GM18499 (cell line): ENCODE results near the gene DLGAP1.

Experiments used
- ATAC-seq: cut with Tn5 transposase; IDR thresholded peaks from one replicate; pipeline ENCODE4 v1.9.1; 2021; ENCODE audit warnings: moderate number of reproducible peaks; ENCODE audit not compliant: insufficient read depth, unreplicated experiment

Gene DLGAP1

GRCh38 chr18:4248686-4249085 lies 206.4 kb downstream of the DLGAP1 start:
- ATAC-seq = no peak

GRCh38 chr18:4246374-4246773 lies 208.7 kb downstream of the DLGAP1 start:
- no peak for ATAC-seq

GRCh38 chr18:4245456-4245855 lies 209.7 kb downstream of the DLGAP1 start:
- no peak for ATAC-seq

DNA sequence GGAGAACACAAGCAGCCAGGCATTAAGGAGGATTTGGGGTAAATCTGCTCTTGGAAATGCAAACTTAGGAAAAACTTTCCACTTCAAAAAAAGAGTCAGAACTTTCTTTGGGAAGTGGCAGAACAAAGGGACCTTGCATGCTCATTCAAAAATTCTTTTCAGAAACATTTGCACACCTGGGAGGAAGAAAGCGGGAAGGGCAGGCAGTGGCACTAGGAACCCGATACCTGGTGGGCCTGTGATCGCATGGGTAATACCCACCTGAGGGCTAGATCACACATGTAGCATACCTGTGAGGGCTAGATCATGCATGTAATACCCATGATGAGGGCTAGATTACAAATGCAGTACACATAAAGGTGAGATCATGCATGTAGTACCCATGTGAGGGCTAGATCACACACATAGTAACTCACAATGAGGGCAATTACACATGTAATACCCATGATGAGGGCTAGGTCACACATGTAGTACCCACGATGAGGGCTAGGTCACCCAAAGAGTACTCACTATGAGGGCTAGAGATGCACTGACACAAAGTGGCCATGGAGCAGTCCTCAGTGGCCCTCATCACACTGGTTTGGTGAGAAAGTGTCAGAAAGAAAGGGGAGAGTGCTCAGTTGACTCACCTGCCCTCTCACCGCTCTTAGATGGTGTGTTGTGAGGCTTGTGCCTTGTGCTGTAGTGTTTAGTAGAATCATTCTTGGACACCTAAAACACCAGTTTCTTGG lies 212.5 kb downstream of the DLGAP1 start:
- ATAC-seq = no peak

GRCh38 chr18:4241090-4241617 lies 214.0 kb downstream of the DLGAP1 start:
- ATAC-seq = no peak

DNA sequence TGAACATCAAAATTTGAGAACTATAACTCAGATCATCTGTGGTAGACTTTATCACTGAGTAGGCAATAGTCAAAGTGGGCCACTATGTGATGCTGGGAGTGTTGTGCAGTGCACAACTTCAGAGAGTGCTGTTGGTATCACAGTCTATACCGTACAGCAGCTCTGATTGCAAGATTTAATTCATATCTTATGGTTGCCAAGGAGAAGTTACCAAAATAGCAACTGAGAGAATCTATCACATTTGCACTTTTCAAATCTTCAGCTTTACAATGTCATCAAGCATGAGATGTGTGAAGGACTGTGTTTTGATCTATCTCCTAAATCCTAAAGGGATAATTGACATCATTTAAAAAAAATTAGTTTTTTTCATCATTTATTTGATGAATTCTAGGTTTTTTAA lies 216.1 kb downstream of the DLGAP1 start:
- ATAC-seq = no peak

DNA sequence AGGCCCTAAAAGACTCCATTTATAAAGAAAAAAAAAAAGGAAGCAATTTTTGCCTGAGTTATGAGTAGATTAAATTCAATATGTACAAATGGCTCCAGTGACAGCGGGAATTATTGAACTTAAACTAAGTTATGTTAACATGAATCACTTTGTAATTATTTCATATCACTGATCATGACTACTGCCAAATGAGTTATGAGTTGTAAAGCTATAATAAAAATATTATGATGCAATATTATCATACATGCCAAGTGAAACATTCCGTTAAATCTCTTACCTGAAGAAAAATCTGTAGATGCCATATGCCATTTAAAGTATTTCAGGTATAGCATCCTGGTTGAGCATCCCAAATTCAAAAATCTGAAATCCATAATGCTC lies 217.5 kb downstream of the DLGAP1 start:
- ATAC-seq = no peak

DNA sequence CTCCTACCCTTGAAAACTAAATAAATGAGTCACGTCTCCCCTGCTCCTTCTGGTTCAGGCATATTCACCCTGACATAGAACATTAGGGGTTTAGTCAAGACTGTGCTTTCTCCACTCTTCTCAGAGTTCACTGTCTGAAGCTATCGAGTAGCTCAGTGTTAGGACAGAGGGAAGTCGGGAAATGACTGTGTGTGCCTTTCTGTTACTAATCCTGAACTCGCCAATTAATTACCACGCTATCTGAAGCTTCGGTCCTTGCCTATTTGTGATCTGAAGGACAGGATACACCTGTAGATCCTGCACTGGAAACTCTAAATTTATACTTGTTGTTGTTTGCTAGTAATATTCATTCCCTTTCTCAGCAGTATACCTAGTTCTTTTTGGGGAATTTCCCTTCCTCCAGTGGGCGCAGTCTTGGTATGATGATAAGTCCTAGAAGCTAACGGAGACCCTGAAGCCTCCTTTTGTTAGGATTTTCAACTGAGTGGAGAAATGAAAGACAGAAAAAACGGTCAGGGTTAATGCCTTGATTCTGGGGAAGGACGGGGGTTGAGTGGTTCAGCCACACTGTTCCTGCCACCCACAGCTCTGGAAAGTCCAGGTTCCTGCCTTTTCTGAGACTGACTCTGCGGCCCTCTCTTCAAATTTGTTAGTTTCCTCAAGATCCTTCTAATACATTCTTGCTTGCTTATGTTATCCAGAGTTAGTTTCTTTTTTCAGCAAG lies 218.0 kb downstream of the DLGAP1 start:
- ATAC-seq = no peak

GRCh38 chr18:4233468-4233867 lies 221.6 kb downstream of the DLGAP1 start:
- no peak for ATAC-seq

GRCh38 chr18:4232656-4233055 lies 222.5 kb downstream of the DLGAP1 start:
- no peak for ATAC-seq

DNA sequence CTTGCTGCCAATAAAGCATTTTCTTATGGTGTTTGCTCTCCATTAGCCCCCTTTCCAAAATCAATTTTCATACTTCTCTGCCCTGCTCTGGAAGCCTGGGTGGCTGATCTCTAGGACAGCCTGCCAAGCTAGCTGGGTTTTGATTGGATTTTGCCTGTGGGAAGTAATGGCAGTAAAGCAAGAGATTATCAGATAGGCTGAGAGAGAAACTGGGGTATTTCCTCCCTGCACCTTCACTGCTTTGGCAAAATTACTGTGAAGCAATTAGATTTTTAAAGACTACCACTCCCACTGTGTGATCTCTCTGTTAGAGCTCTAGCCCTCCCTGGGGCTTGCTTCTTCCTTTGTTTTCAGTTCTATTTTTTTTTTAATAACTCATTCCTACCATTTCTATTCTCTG lies 223.8 kb downstream of the DLGAP1 start:
- no peak for ATAC-seq

DNA sequence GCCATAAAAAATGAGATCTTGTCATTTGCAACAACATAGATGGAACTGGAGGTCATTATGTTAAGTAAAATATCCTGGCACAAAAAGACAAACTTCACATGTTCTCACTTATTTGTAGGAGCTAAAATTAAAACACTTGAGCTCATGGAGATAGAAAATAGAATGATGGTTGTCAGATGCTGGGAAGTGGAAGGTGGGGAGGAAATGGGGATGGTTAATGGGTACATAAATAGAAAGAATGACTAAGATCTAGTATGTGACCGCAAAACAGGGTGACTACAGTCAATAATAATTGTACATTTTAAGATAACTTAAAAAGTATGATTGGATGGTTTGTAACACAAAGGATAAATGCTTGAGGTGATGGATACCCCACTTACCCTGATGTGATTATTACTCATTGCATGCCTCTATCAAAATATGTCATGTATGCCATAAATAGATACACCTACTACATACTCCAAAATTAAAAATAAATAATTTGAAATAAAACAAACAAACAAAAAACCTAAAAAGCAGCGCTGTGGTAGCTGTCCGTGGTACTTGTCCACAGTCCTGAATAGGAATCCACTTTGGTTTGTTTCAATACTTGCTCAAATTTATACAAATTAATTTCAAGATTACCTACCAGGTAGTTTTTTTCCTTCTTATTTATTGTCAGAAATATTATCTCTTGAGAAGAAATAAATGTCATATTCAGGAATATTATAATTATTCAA lies 224.5 kb downstream of the DLGAP1 start:
- no peak for ATAC-seq

- ATAC-seq = no peak
Observed at GRCh38 chr18:4224031-4224704, 230.9 kb downstream of the DLGAP1 start.

DNA sequence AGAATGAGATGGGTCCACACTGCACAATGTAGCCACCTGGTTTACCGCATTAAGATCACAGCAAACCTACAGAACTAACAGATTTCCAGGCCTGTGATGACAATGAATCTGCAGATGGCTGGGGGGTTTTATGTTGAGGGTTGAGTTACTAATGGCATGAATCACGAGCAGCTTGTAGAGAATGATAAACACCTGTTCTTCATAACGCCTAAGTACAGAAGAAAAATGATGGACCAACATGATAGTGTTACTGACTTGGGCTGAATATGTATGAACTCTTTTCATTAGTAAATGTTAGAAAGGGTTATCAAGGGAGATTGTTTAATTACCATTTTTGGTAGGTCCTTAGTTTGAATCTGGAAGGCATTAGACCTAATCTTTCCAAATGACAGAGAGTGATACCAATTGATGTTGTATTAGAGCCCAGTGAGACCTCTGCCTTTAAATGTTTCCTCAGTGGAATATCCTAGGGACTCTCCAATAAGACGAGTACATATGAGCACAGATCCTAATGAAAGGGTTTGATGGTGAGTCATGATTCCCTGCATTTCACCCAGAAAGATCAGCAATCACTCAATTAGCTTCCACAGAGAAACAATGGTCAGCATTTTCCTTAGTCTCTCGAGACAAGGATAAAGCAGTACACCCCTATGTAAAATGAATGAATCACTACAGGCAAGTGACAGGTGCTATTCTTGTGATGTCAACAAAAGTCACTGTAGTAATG lies 243.8 kb downstream of the DLGAP1 start:
- no peak for ATAC-seq

- ATAC-seq = no peak
Observed at GRCh38 chr18:4208366-4208765, 246.7 kb downstream of the DLGAP1 start.

DNA sequence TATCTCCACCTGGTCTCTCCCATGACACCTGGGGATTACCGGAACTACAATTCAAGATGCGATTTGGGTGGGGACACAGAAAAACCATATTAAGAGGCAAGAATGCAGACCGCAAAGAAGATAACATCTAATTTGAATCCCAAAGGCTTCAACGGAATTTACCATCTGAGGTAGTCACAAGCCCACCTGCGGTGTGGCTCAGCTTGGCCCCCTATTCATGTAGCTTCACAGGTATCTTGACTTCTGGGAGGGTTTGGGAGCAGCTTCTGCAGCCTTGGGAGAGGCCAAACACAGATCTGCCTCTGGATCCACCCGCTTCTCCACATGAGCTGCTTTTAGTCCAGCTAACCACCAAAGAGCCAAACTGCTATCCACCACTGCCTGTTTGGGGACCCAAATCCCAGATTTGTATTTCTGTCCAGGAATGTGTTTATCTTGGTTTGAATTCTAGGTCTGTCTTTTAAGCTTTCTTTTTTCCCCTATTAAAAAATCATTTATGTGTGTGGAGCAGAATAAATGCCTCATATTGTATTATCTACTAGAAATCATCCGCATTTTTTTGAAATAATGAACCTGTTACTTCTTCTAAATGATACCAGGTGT lies 247.6 kb downstream of the DLGAP1 start:
- no peak for ATAC-seq

- ATAC-seq = no peak
Observed at GRCh38 chr18:4204438-4204720, 250.7 kb downstream of the DLGAP1 start.

GRCh38 chr18:4203568-4204437 lies 251.3 kb downstream of the DLGAP1 start:
- no peak for ATAC-seq

GRCh38 chr18:4200399-4200798 lies 254.7 kb downstream of the DLGAP1 start:
- ATAC-seq = no peak
